HepG2 (cell line): ENCODE data around the gene TEKTIP1. TPM values are rescaled to one million over a fixed set of nuclear protein-coding genes. Genes with fewer than 3 reads are reported as not detected.

Experiments
- DMAP1 ChIP-seq: IDR thresholded peaks from 2 replicates; pipeline ENCODE4 v1.6.1; 2016
- EEA1 ChIP-seq: sonication (generic); formaldehyde crosslinking; IDR thresholded peaks from 2 replicates; pipeline ENCODE4 v1.5.1; 2020; ENCODE audit warnings: mild to moderate bottlenecking, missing genetic modification reagents, borderline replicate concordance
- KDM1A ChIP-seq: IDR thresholded peaks from 2 replicates; pipeline ENCODE4 v1.6.1; 2016; ENCODE audit warnings: missing compliant biosample characterization
- KMT2B ChIP-seq: IDR thresholded peaks from 2 replicates; pipeline ENCODE4 v1.6.1; 2016; ENCODE audit warnings: missing genetic modification reagents, missing compliant biosample characterization
- PHF21A ChIP-seq: sonication (generic); formaldehyde crosslinking; IDR thresholded peaks from 2 replicates; pipeline ENCODE4 v1.5.0; 2020; ENCODE audit warnings: mild to moderate bottlenecking, missing genetic modification reagents
- RELA ChIP-seq: sonication (generic); formaldehyde crosslinking; IDR thresholded peaks from 2 replicates; pipeline ENCODE4 v1.4.0; 2020; ENCODE audit warnings: missing genetic modification reagents
- ZBTB7A ChIP-seq: sonication (generic); formaldehyde crosslinking; IDR thresholded peaks from 2 replicates; pipeline ENCODE4 v1.8.0; 2022; ENCODE audit warnings: mild to moderate bottlenecking, missing genetic modification reagents
- ZNF552 ChIP-seq: sonication (generic); formaldehyde crosslinking; IDR thresholded peaks from 2 replicates; pipeline ENCODE4 v1.9.0; 2022; ENCODE audit warnings: missing genetic modification reagents, mild to moderate bottlenecking, borderline replicate concordance
- ZNF883 ChIP-seq: sonication (generic); formaldehyde crosslinking; IDR thresholded peaks from 2 replicates; pipeline ENCODE4 v1.5.1; 2020; ENCODE audit warnings: mild to moderate bottlenecking, missing genetic modification reagents; ENCODE audit errors: not compliant biosample characterization
- ZZZ3 ChIP-seq: sonication (generic); formaldehyde crosslinking; IDR thresholded peaks from 2 replicates; pipeline ENCODE4 v1.4.0; 2020; ENCODE audit warnings: missing genetic modification reagents, mild to moderate bottlenecking, borderline replicate concordance
- polyA plus RNA-seq, 8 experiments: library from polyadenylated mRNA; depleted of rRNA in 3 of 8; stranded (reverse) in 7 of 8; unstranded in 1 of 8; fragments of >200 nt; fragmentation: Illumina TruSeq in 4 of 8; extraction: Trizol in 4 of 8; gene quantifications; 2 replicates each; pipeline versions ENCODE4 v1.2.1 to v1.2.3, GENCODE V29; 2011 to 2016; ENCODE audit warnings: low read depth in 4 of 8, missing spikeins in 1 of 8, mixed read lengths in 1 of 8; ENCODE audit not compliant: insufficient read depth in 1 of 8
- total RNA-seq, 5 experiments: library from RNA; depleted of rRNA; stranded (reverse); fragments of >200 nt; fragmentation: Illumina TruSeq; extraction: Trizol; gene quantifications; 2 replicates each; pipeline ENCODE4 v1.2.3, GENCODE V29; 2016; ENCODE audit warnings: low read depth in 1 of 5
- TF ChIP-seq, protein P1 (sequence below): sonication (generic); formaldehyde crosslinking; IDR thresholded peaks from 2 replicates; pipeline ENCODE4 v1.5.0; 2020; ENCODE audit warnings: mild to moderate bottlenecking, missing genetic modification reagents
- TF ChIP-seq, protein P2 (sequence below): sonication (generic); formaldehyde crosslinking; IDR thresholded peaks from 2 replicates; pipeline ENCODE4 v1.8.1; 2023; ENCODE audit warnings: mild to moderate bottlenecking, inconsistent platforms, moderate library complexity, missing genetic modification reagents, borderline replicate concordance
- TF ChIP-seq, protein P3 (sequence below): sonication (generic); formaldehyde crosslinking; IDR thresholded peaks from 2 replicates; pipeline ENCODE4 v1.4.0; 2020; ENCODE audit warnings: missing genetic modification reagents, mild to moderate bottlenecking, borderline replicate concordance
- TF ChIP-seq, protein P4 (sequence below): sonication (generic); formaldehyde crosslinking; IDR thresholded peaks from 2 replicates; pipeline ENCODE4 v1.8.0; 2022; ENCODE audit warnings: missing genetic modification reagents, mild to moderate bottlenecking, moderate library complexity, borderline replicate concordance
- TF ChIP-seq, protein P5 (sequence below), 2 experiments: IDR thresholded peaks; 2 replicates each; pipeline ENCODE4 v1.6.1; 2011 to 2012; ENCODE audit warnings: low read length in 2 of 2, borderline replicate concordance in 1 of 2, low read depth in 1 of 2, mild to moderate bottlenecking in 1 of 2, moderate library complexity in 1 of 2

The TEKTIP1 gene
- total and polyA plus RNA-seq, 2 of the 13 experiments (the other 11 are each of a cell fraction or from before 2014, with no cell fraction given) = not detected

DNA sequence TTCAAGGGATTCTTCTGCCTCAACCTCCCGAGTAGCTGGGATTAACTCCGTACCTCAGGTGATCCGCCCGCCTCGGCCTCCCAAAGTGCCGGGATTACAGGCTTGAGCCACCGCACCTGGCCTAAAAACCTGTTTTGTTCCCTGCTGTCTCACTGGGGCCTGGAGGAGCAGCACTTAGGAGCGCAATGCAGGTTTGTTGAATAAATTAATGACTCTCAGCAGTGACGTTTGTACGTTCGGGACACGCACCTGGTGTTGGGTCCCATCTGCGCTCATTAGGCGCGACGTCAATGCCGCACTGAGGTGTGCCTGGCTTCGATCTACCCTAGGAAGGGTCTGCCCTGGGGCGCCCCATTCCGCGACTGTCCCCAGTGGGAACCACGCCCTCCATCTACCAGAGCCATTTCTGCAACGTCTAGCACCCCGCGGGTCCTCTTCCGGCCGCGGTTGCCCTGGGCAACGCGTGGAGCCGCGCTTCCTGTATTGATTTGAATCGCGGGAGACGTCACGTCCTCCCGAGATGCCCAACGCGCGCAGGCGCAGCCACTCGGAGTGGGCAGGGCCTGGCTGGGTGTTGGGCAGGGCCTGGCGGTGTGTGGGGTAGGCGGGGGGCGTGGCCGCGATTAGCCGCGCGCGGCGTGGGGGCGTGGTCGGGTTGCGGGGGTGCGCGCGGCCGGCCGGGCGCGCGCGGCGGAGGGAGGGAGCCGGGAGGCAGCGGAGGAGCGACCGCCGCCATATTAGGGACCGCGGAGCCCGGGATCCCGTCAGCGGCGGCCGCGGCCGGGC lies 33.2 kb upstream of the TEKTIP1 start, which contains the start of gene FZR1 (continued):
- TF ChIP-seq, protein P1, sequence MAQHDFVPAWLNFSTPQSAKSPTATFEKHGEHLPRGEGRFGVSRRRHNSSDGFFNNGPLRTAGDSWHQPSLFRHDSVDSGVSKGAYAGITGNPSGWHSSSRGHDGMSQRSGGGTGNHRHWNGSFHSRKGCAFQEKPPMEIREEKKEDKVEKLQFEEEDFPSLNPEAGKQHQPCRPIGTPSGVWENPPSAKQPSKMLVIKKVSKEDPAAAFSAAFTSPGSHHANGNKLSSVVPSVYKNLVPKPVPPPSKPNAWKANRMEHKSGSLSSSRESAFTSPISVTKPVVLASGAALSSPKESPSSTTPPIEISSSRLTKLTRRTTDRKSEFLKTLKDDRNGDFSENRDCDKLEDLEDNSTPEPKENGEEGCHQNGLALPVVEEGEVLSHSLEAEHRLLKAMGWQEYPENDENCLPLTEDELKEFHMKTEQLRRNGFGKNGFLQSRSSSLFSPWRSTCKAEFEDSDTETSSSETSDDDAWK (CRISPR knock-in tag) = no peak
- TF ChIP-seq, protein P2, sequence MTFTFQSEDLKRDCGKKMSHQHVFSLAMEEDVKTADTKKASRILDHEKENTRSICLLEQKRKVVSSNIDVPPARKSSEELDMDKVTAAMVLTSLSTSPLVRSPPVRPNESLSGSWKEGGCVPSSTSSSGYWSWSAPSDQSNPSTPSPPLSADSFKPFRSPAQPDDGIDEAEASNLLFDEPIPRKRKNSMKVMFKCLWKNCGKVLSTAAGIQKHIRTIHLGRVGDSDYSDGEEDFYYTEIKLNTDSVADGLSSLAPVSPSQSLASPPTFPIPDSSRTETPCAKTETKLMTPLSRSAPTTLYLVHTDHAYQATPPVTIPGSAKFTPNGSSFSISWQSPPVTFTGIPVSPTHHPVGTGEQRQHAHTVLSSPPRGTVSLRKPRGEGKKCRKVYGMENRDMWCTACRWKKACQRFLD = no peak
- TF ChIP-seq PHF21A (CRISPR knock-in tag) (peak; percentile 40; the same call in 1 of the 2 replicates), ZBTB7A (CRISPR knock-in tag) (no peak), EEA1 (CRISPR knock-in tag) (no peak), ZNF552 (CRISPR knock-in tag) (0 out of 2 replicates have a peak, but pooled peaks have one; percentile 35), RELA (CRISPR knock-in tag) (no peak), ZNF883 (CRISPR knock-in tag) (peak; percentile 64), KDM1A (CRISPR knock-in tag) (no peak), DMAP1 (peak; percentile 82), ZZZ3 (peak; percentile 28; the same call in 1 of the 2 replicates), KMT2B (CRISPR knock-in tag) (peak; percentile 65; the same call in 1 of the 2 replicates)
- TF ChIP-seq, protein P3, sequence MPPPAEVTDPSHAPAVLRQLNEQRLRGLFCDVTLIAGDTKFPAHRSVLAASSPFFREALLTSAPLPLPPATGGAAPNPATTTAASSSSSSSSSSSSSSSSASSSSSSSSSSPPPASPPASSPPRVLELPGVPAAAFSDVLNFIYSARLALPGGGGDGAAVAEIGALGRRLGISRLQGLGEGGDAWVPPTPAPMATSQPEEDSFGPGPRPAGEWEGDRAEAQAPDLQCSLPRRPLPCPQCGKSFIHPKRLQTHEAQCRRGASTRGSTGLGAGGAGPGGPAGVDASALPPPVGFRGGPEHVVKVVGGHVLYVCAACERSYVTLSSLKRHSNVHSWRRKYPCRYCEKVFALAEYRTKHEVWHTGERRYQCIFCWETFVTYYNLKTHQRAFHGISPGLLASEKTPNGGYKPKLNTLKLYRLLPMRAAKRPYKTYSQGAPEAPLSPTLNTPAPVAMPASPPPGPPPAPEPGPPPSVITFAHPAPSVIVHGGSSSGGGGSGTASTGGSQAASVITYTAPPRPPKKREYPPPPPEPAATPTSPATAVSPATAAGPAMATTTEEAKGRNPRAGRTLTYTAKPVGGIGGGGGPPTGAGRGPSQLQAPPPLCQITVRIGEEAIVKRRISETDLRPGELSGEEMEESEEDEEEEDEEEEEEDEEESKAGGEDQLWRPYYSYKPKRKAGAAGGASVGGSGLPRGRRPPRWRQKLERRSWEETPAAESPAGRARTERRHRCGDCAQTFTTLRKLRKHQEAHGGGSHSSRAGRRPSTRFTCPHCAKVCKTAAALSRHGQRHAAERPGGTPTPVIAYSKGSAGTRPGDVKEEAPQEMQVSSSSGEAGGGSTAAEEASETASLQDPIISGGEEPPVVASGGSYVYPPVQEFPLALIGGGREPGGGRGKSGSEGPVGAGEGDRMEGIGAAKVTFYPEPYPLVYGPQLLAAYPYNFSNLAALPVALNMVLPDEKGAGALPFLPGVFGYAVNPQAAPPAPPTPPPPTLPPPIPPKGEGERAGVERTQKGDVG (CRISPR knock-in tag) = no peak
- TF ChIP-seq, protein P4, sequence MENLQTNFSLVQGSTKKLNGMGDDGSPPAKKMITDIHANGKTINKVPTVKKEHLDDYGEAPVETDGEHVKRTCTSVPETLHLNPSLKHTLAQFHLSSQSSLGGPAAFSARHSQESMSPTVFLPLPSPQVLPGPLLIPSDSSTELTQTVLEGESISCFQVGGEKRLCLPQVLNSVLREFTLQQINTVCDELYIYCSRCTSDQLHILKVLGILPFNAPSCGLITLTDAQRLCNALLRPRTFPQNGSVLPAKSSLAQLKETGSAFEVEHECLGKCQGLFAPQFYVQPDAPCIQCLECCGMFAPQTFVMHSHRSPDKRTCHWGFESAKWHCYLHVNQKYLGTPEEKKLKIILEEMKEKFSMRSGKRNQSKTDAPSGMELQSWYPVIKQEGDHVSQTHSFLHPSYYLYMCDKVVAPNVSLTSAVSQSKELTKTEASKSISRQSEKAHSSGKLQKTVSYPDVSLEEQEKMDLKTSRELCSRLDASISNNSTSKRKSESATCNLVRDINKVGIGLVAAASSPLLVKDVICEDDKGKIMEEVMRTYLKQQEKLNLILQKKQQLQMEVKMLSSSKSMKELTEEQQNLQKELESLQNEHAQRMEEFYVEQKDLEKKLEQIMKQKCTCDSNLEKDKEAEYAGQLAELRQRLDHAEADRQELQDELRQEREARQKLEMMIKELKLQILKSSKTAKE = no peak
- TF ChIP-seq, protein P5, sequence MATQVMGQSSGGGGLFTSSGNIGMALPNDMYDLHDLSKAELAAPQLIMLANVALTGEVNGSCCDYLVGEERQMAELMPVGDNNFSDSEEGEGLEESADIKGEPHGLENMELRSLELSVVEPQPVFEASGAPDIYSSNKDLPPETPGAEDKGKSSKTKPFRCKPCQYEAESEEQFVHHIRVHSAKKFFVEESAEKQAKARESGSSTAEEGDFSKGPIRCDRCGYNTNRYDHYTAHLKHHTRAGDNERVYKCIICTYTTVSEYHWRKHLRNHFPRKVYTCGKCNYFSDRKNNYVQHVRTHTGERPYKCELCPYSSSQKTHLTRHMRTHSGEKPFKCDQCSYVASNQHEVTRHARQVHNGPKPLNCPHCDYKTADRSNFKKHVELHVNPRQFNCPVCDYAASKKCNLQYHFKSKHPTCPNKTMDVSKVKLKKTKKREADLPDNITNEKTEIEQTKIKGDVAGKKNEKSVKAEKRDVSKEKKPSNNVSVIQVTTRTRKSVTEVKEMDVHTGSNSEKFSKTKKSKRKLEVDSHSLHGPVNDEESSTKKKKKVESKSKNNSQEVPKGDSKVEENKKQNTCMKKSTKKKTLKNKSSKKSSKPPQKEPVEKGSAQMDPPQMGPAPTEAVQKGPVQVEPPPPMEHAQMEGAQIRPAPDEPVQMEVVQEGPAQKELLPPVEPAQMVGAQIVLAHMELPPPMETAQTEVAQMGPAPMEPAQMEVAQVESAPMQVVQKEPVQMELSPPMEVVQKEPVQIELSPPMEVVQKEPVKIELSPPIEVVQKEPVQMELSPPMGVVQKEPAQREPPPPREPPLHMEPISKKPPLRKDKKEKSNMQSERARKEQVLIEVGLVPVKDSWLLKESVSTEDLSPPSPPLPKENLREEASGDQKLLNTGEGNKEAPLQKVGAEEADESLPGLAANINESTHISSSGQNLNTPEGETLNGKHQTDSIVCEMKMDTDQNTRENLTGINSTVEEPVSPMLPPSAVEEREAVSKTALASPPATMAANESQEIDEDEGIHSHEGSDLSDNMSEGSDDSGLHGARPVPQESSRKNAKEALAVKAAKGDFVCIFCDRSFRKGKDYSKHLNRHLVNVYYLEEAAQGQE (IDR thresholded peaks at IDR 0.05; ENCODE audit: borderline replicate concordance in 1 of 2, low read depth in 1 of 2, low read length in 2 of 2) = no peak
